ENCODE data around the gene SCN1A.

The SCN1A gene

DNA sequence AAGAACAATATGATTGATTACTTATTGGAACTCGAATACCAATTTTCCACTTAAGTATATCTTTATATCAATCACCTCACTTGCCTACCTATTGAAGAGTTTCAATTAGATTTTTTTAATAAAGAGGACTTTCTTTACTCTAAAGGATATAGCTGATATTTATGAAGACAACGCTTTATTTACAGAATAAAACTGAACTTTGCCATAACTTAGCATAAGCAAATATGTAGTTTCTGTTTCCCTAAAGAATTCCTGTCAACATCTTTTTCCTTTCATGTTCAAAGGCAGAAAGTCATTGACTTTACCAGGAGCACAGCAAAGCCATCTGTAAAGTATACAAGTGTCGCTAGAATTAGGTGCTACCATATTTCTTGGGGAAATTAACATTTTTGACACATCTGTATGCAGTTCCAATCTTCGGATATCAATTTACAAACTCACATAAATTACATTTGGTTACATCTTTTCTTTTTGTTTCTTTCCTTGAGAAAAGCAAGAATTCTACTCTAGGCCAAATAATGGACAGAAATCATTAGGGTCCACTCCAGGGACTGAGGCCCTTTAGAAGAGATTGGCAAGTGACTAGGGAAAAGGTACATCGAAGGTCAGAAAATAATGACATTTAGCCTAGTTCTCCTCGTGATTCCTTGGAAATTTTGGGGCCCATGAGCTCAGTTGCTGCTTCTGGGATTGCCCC is 7.5 kb upstream of the SCN1A start:
- Histone ChIP-seq H3K27ac (replicated peaks) (no peak overlapping the region), H3K27me3 (ENCODE audit: insufficient read depth, poor library complexity, severe bottlenecking) (peaks cover 3% of the 10 kb centered on the region), H3K4me3 (replicated peaks; ENCODE audit: insufficient read depth, low read length) (no peak overlapping the region)
- DNase-seq (ENCODE audit: low read depth in 1 of 2, low spot score in 1 of 2): no peak
- no peak for TF ChIP-seq REST (IDR thresholded peaks at IDR 0.05; ENCODE audit: insufficient replicate concordance, low read depth)
- TF ChIP-seq, protein P1, sequence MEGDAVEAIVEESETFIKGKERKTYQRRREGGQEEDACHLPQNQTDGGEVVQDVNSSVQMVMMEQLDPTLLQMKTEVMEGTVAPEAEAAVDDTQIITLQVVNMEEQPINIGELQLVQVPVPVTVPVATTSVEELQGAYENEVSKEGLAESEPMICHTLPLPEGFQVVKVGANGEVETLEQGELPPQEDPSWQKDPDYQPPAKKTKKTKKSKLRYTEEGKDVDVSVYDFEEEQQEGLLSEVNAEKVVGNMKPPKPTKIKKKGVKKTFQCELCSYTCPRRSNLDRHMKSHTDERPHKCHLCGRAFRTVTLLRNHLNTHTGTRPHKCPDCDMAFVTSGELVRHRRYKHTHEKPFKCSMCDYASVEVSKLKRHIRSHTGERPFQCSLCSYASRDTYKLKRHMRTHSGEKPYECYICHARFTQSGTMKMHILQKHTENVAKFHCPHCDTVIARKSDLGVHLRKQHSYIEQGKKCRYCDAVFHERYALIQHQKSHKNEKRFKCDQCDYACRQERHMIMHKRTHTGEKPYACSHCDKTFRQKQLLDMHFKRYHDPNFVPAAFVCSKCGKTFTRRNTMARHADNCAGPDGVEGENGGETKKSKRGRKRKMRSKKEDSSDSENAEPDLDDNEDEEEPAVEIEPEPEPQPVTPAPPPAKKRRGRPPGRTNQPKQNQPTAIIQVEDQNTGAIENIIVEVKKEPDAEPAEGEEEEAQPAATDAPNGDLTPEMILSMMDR (IDR thresholded peaks at IDR 0.05; ENCODE audit: insufficient read depth, low read length): no peak

DNA sequence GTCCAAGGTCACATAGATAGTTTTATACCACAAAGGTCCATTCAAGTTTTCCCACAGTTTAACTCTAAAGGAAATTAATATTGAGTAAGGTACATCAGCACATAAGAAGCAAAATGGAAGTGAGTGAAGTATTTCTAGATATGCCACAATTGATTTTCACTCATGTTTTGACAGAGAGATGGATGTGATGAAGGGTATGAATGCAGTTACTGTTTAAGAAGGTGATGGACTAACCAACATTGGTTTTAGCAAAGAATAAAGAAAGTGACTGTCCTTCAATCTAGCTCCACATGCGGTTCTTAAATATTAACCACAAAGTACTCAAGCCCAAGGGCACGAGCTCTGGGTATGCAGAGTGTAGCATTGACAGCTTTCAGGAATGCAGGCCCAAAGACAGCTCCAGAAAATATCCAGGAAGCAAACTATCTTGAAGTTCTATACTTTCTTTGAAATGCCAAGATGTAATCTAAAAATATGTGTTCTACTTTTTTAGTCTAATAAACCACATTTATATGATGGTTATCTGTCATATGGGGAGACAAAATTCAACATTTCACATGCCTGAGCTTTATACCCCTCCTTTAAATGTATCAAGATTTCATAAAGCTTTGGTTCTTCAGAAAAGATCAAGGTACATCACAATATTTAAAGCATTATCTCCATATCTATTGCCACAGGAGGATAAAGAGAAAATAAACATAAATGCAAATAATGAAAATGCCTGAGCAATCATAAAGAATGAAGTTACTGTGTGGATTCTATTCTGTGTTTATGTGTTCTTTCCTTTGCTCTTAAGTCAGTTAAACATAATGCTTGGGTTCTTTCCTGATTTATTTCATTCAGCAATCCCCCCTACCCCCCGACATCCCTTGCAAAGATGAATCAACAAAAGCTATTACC is 6.7 kb upstream of the SCN1A start:
- no peak overlapping the region for H3K4me3 ChIP-seq (replicated peaks; ENCODE audit: insufficient read depth, low read length)
- H3K27ac ChIP-seq (replicated peaks): no peak overlapping the region
- TF ChIP-seq SPI1 (IDR thresholded peaks at IDR 0.05; ENCODE audit: borderline replicate concordance, low read depth) (no peak), GABPA (IDR thresholded peaks at IDR 0.05; ENCODE audit: low read depth) (no peak), POLR2AphosphoS5 (IDR thresholded peaks at IDR 0.05; ENCODE audit: low read depth) (no peak), REST (IDR thresholded peaks at IDR 0.05; ENCODE audit: insufficient replicate concordance, low read depth) (no peak)
- TF ChIP-seq, protein P1 (IDR thresholded peaks at IDR 0.05; ENCODE audit: insufficient read depth, low read length): no peak
- DNase-seq (ENCODE audit: low read depth in 1 of 2, low spot score in 1 of 2): no peak
- peaks cover 3% of the 10 kb centered on the region for H3K27me3 ChIP-seq (ENCODE audit: insufficient read depth, poor library complexity, severe bottlenecking)

DNA sequence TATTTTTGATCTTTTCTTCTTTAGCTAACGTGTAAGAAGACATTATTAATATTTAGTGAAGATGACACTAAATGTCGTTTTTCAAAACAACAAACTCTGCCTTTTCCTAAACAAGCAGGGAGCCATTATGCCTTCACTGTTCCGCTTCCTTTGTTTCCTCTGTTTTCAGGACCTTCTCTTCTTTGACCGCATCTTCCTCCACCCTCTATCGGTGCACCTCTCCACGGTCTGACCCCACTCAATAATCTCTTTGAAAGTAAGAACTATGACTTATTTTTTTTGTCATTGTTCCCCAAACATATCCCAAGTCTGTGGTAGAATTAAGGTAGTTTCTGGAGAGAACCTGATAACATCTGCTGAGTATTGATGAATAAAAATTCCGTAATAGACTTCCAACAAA is 5.8 kb upstream of the SCN1A start:
- Histone ChIP-seq H3K27me3 (ENCODE audit: insufficient read depth, poor library complexity, severe bottlenecking) (peaks cover 5% of the 10 kb centered on the region), H3K4me3 (replicated peaks; ENCODE audit: insufficient read depth, low read length) (no peak overlapping the region), H3K27ac (replicated peaks) (no peak overlapping the region)
- no peak for DNase-seq (ENCODE audit: low read depth in 1 of 2, low spot score in 1 of 2)
- TF ChIP-seq REST (IDR thresholded peaks at IDR 0.05; ENCODE audit: insufficient replicate concordance, low read depth) (no peak), SPI1 (IDR thresholded peaks at IDR 0.05; ENCODE audit: borderline replicate concordance, low read depth) (no peak), POLR2AphosphoS5 (IDR thresholded peaks at IDR 0.05; ENCODE audit: low read depth) (no peak), GABPA (IDR thresholded peaks at IDR 0.05; ENCODE audit: low read depth) (no peak)
- TF ChIP-seq, protein P1 (IDR thresholded peaks at IDR 0.05; ENCODE audit: insufficient read depth, low read length): no peak

Data from HL-60 (cell line).